ENCODE results near the gene AKT2. TPM values are rescaled to one million over a fixed set of nuclear protein-coding genes. Genes with fewer than 3 reads are reported as not detected.

Gene AKT2
- total RNA-seq, 2 experiments from 2014 or later = 137 to 139 TPM

GRCh38 chr19:40315812-40316470 is 30.8 kb upstream of the AKT2 start:
- no peaks in the 10 kb centered on the region for H3K9me3 Mint-ChIP-seq (ENCODE audit: insufficient read depth)
- no peak for ATAC-seq
- H3K27ac Mint-ChIP-seq = no peak overlapping the region
- DNase-seq = no peak
- H3K4me1 Mint-ChIP-seq (ENCODE audit: low read depth) = peaks cover 13% of the 10 kb centered on the region
- CTCF ChIA-PET = interaction anchor here (2.6 kb wide), 1 partner anchor 11 kb away, joined by 15 read pairs; no protein-coding TSS in a partner anchor
- POLR2A ChIA-PET = no interaction called here
- H3K4me3 Mint-ChIP-seq = no peak overlapping the region
- no peaks in the 10 kb centered on the region for H3K27me3 Mint-ChIP-seq (ENCODE audit: low read depth)
- peaks cover 19% of the 10 kb centered on the region for H3K36me3 Mint-ChIP-seq (ENCODE audit: low read depth)

GRCh38 chr19:40314656-40315055 is 29.5 kb upstream of the AKT2 start:
- H3K27me3 Mint-ChIP-seq (ENCODE audit: low read depth) = no peaks in the 10 kb centered on the region
- no peak overlapping the region for H3K27ac Mint-ChIP-seq
- POLR2A ChIA-PET = no interaction called here
- DNase-seq (no peak), ATAC-seq (no peak)
- peaks cover 9% of the 10 kb centered on the region for H3K36me3 Mint-ChIP-seq (ENCODE audit: low read depth)
- CTCF ChIA-PET = interaction anchor here (2.6 kb wide), 1 partner anchor 10 kb away, joined by 15 read pairs; no protein-coding TSS in a partner anchor
- no peaks in the 10 kb centered on the region for H3K9me3 Mint-ChIP-seq (ENCODE audit: insufficient read depth)
- peaks cover 13% of the 10 kb centered on the region for H3K4me1 Mint-ChIP-seq (ENCODE audit: low read depth)
- H3K4me3 Mint-ChIP-seq = no peak overlapping the region

GRCh38 chr19:40313229-40313983 is 28.3 kb upstream of the AKT2 start:
- no peak for ATAC-seq
- H3K4me3 Mint-ChIP-seq = no peak overlapping the region
- H3K9me3 Mint-ChIP-seq (ENCODE audit: insufficient read depth) = no peaks in the 10 kb centered on the region
- no peak for DNase-seq
- no peak overlapping the region for H3K27ac Mint-ChIP-seq
- POLR2A ChIA-PET = no interaction called here
- no peaks in the 10 kb centered on the region for H3K27me3 Mint-ChIP-seq (ENCODE audit: low read depth)
- peaks cover 13% of the 10 kb centered on the region for H3K4me1 Mint-ChIP-seq (ENCODE audit: low read depth)
- CTCF ChIA-PET = interaction anchor here (0.7 to 1.4 kb wide), 2 partner anchors 8 to 16 kb away, joined by 3 read pairs; no protein-coding TSS in a partner anchor
- peaks cover 6% of the 10 kb centered on the region for H3K36me3 Mint-ChIP-seq (ENCODE audit: low read depth)

- no peak overlapping the region for H3K4me3 Mint-ChIP-seq
- H3K9me3 Mint-ChIP-seq (ENCODE audit: insufficient read depth) = no peaks in the 10 kb centered on the region
- DNase-seq = no peak
- peaks cover 13% of the 10 kb centered on the region for H3K4me1 Mint-ChIP-seq (ENCODE audit: low read depth)
- no peak overlapping the region for H3K27ac Mint-ChIP-seq
- no peak for ATAC-seq
- peaks cover 4% of the 10 kb centered on the region for H3K36me3 Mint-ChIP-seq (ENCODE audit: low read depth)
- POLR2A ChIA-PET = no interaction called here
- H3K27me3 Mint-ChIP-seq (ENCODE audit: low read depth) = no peaks in the 10 kb centered on the region
- CTCF ChIA-PET = interaction anchor here (1.4 kb wide), 1 partner anchor 15 kb away, joined by 3 read pairs; no protein-coding TSS in a partner anchor
Measured at GRCh38 chr19:40312533-40312932, 27.4 kb upstream of the AKT2 start.

- Mint-ChIP-seq H3K27me3 (ENCODE audit: low read depth) (no peaks in the 10 kb centered on the region), H3K4me3 (no peak overlapping the region), H3K27ac (no peak overlapping the region), H3K9me3 (ENCODE audit: insufficient read depth) (no peaks in the 10 kb centered on the region), H3K4me1 (ENCODE audit: low read depth) (peaks cover 16% of the 10 kb centered on the region), H3K36me3 (ENCODE audit: low read depth) (no peaks in the 10 kb centered on the region)
- ATAC-seq (no peak), DNase-seq (no peak)
- ChIA-PET CTCF (interaction anchor here (1.6 kb wide), 1 partner anchor 325 kb away, joined by 3 read pairs; no protein-coding TSS in a partner anchor), POLR2A (interaction anchor here (0.6 kb wide), 1 partner anchor 160 kb away, joined by 4 read pairs; no protein-coding TSS in a partner anchor)
Measured at GRCh38 chr19:40309666-40310065, 24.5 kb upstream of the AKT2 start.

- no peaks in the 10 kb centered on the region for H3K36me3 Mint-ChIP-seq (ENCODE audit: low read depth)
- H3K9me3 Mint-ChIP-seq (ENCODE audit: insufficient read depth) = no peaks in the 10 kb centered on the region
- CTCF ChIA-PET = interaction anchor here (0.6 to 2.7 kb wide), 39 partner anchors 8 to 792 kb away, joined by 3 to 21 read pairs (median 5); partner anchors contain the start of genes AKT2, BLVRB, C19orf47 and PLD3
- H3K4me1 Mint-ChIP-seq (ENCODE audit: low read depth) = peaks cover 3% of the 10 kb centered on the region
- ATAC-seq (peak; percentile 82), DNase-seq (peak; percentile 89)
- H3K4me3 Mint-ChIP-seq = no peak overlapping the region
- no peaks in the 10 kb centered on the region for H3K27me3 Mint-ChIP-seq (ENCODE audit: low read depth)
- H3K27ac Mint-ChIP-seq = no peak overlapping the region
- POLR2A ChIA-PET = interaction anchor here (1.0 to 1.4 kb wide), 3 partner anchors 115 to 137 kb away, joined by 3 read pairs; no protein-coding TSS in a partner anchor
Measured at GRCh38 chr19:40305403-40305802, 20.3 kb upstream of the AKT2 start.

- no peaks in the 10 kb centered on the region for H3K9me3 Mint-ChIP-seq (ENCODE audit: insufficient read depth)
- POLR2A ChIA-PET = interaction anchor here (1.4 kb wide), 1 partner anchor 116 kb away, joined by 3 read pairs; no protein-coding TSS in a partner anchor
- CTCF ChIA-PET = interaction anchor here (0.7 to 2.7 kb wide), 12 partner anchors 11 to 330 kb away, joined by 3 to 21 read pairs (median 8); partner anchors contain the start of gene BLVRB
Measured at GRCh38 chr19:40304306-40304705, 19.2 kb upstream of the AKT2 start.

GRCh38 chr19:40303765-40304164 is 18.6 kb upstream of the AKT2 start:
- Mint-ChIP-seq H3K27me3 (ENCODE audit: low read depth) (no peaks in the 10 kb centered on the region), H3K9me3 (ENCODE audit: insufficient read depth) (no peaks in the 10 kb centered on the region), H3K4me3 (no peak overlapping the region), H3K27ac (no peak overlapping the region), H3K4me1 (ENCODE audit: low read depth) (peaks cover 3% of the 10 kb centered on the region), H3K36me3 (ENCODE audit: low read depth) (no peaks in the 10 kb centered on the region)
- DNase-seq (no peak), ATAC-seq (no peak)
- ChIA-PET POLR2A (interaction anchor here (1.4 kb wide), 1 partner anchor 117 kb away, joined by 3 read pairs; no protein-coding TSS in a partner anchor), CTCF (interaction anchor here (0.7 to 2.7 kb wide), 6 partner anchors 11 to 331 kb away, joined by 3 to 19 read pairs (median 8); no protein-coding TSS in a partner anchor)

More at GRCh38 chr19:40304306-40304705, 19.2 kb upstream of the AKT2 start:
- Mint-ChIP-seq H3K27ac (no peak overlapping the region), H3K27me3 (ENCODE audit: low read depth) (no peaks in the 10 kb centered on the region), H3K4me3 (no peak overlapping the region), H3K36me3 (ENCODE audit: low read depth) (no peaks in the 10 kb centered on the region), H3K4me1 (ENCODE audit: low read depth) (peaks cover 3% of the 10 kb centered on the region)
- no peak for DNase-seq
- ATAC-seq = no peak

- peaks cover 3% of the 10 kb centered on the region for H3K4me1 Mint-ChIP-seq (ENCODE audit: low read depth)
Measured at GRCh38 chr19:40302224-40303011, 17.3 kb upstream of the AKT2 start.

GRCh38 chr19:40300668-40301067 is 15.5 kb upstream of the AKT2 start:
- CTCF ChIA-PET = interaction anchor here (0.7 to 1.2 kb wide), 2 partner anchors 120 to 334 kb away, joined by 3 to 4 read pairs; no protein-coding TSS in a partner anchor
- H3K36me3 Mint-ChIP-seq (ENCODE audit: low read depth) = no peaks in the 10 kb centered on the region

More at GRCh38 chr19:40302224-40303011, 17.3 kb upstream of the AKT2 start:
- DNase-seq (no peak), ATAC-seq (no peak)
- no peak overlapping the region for H3K4me3 Mint-ChIP-seq
- POLR2A ChIA-PET = no interaction called here
- H3K27ac Mint-ChIP-seq = no peak overlapping the region
- H3K9me3 Mint-ChIP-seq (ENCODE audit: insufficient read depth) = no peaks in the 10 kb centered on the region
- CTCF ChIA-PET = no interaction called here
- no peaks in the 10 kb centered on the region for H3K27me3 Mint-ChIP-seq (ENCODE audit: low read depth)
- H3K36me3 Mint-ChIP-seq (ENCODE audit: low read depth) = no peaks in the 10 kb centered on the region

GRCh38 chr19:40298026-40298425 is 12.9 kb upstream of the AKT2 start:
- ChIA-PET POLR2A (no interaction called here), CTCF (interaction anchor here (1.1 to 1.5 kb wide), 3 partner anchors 122 to 167 kb away, joined by 3 to 5 read pairs (median 3); no protein-coding TSS in a partner anchor)
- H3K4me3 Mint-ChIP-seq = no peak overlapping the region
- no peaks in the 10 kb centered on the region for H3K36me3 Mint-ChIP-seq (ENCODE audit: low read depth)
- no peaks in the 10 kb centered on the region for H3K9me3 Mint-ChIP-seq (ENCODE audit: insufficient read depth)
- no peaks in the 10 kb centered on the region for H3K27me3 Mint-ChIP-seq (ENCODE audit: low read depth)
- no peak for DNase-seq
- ATAC-seq = no peak
- H3K4me1 Mint-ChIP-seq (ENCODE audit: low read depth) = no peaks in the 10 kb centered on the region
- H3K27ac Mint-ChIP-seq = no peak overlapping the region

More at GRCh38 chr19:40300668-40301067, 15.5 kb upstream of the AKT2 start:
- no peak for ATAC-seq
- Mint-ChIP-seq H3K4me3 (no peak overlapping the region), H3K9me3 (ENCODE audit: insufficient read depth) (no peaks in the 10 kb centered on the region), H3K27me3 (ENCODE audit: low read depth) (no peaks in the 10 kb centered on the region), H3K27ac (no peak overlapping the region), H3K4me1 (ENCODE audit: low read depth) (peaks cover 3% of the 10 kb centered on the region)
- POLR2A ChIA-PET = no interaction called here
- DNase-seq = no peak
